Ishikawa (cell line): ENCODE measurements around the gene EGFR.

ENCODE experiments used
- CEBPB ChIP-seq: IDR thresholded peaks from 2 replicates; pipeline ENCODE4 v1.6.1; 2012
- CREB1 ChIP-seq: IDR thresholded peaks from 2 replicates; pipeline ENCODE4 v1.6.1; 2012; ENCODE audit warnings: low read depth
- EGR1 ChIP-seq: IDR thresholded peaks from 2 replicates; pipeline ENCODE4 v1.6.1; 2012
- EP300 ChIP-seq: IDR thresholded peaks from 2 replicates; pipeline ENCODE4 v1.6.1; 2012; ENCODE audit warnings: borderline replicate concordance
- FOXM1 ChIP-seq: IDR thresholded peaks from 2 replicates; pipeline ENCODE4 v1.6.1; 2012; ENCODE audit warnings: low read depth, borderline replicate concordance
- MAX ChIP-seq: IDR thresholded peaks from 2 replicates; pipeline ENCODE4 v1.6.1; 2012
- NFIC ChIP-seq: IDR thresholded peaks from 2 replicates; pipeline ENCODE4 v1.6.1; 2012
- RAD21 ChIP-seq: IDR thresholded peaks from 2 replicates; pipeline ENCODE4 v1.6.1; 2012; ENCODE audit warnings: low read depth
- REST ChIP-seq: IDR thresholded peaks from 2 replicates; pipeline ENCODE4 v1.6.1; 2012; ENCODE audit warnings: low read depth, mild to moderate bottlenecking
- TAF1 ChIP-seq: IDR thresholded peaks from 2 replicates; pipeline ENCODE4 v1.6.1; 2012; ENCODE audit warnings: low read depth, mild to moderate bottlenecking
- TCF12 ChIP-seq: IDR thresholded peaks from 2 replicates; pipeline ENCODE4 v1.6.1; 2012; ENCODE audit warnings: low read depth
- TEAD4 ChIP-seq: IDR thresholded peaks from 2 replicates; pipeline ENCODE4 v1.6.1; 2012
- ZBTB7A ChIP-seq: IDR thresholded peaks from 2 replicates; pipeline ENCODE4 v1.6.1; 2012; ENCODE audit warnings: low read depth

- no peak for TF ChIP-seq REST
- TF ChIP-seq EP300 = no peak
- TF ChIP-seq ZBTB7A = no peak
- no peak for TF ChIP-seq TAF1
- TF ChIP-seq EGR1 = no peak
- no peak for TF ChIP-seq MAX
- TF ChIP-seq CREB1 = no peak
- no peak for TF ChIP-seq TCF12
- no peak for TF ChIP-seq RAD21
- no peak for TF ChIP-seq FOXM1
- no peak for TF ChIP-seq TEAD4
- no peak for TF ChIP-seq CEBPB
- TF ChIP-seq NFIC = no peak
These were observed 976 bp upstream of the EGFR start for GRCh38 chr7:55017841-55018240.
